HG02759 (cell line): ENCODE data around the gene KCNIP1.

Source experiments
- ATAC-seq: cut with Tn5 transposase; IDR thresholded peaks from one replicate; pipeline ENCODE4 v1.9.1; 2021; ENCODE audit warnings: mild to moderate bottlenecking, moderate library complexity; ENCODE audit not compliant: unreplicated experiment

Gene KCNIP1

DNA sequence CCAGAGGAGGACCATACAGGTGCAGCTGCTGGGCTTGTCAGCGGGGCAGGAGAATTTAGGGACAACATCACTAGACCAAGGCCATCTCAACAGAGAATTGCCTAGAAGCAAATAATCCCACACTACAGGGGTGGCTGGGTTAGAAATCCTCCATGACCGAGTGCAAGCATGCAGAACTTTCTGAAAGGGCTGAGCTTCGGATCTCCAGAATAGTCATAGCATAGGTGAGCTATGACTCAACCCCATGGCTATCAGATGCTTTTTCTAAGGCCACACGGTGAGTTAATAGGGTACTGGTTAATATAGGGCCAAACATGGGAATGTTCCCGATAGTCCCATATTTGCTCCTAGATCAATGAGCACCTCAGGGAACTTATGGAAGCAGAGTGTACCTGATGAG lies 4.2 kb downstream of the KCNIP1 start:
- peak; percentile 75 for ATAC-seq

GRCh38 chr5:170508660-170509347 lies 5.0 kb downstream of the KCNIP1 start:
- no peak for ATAC-seq

- ATAC-seq = no peak
Measured at GRCh38 chr5:170509348-170509660, 5.5 kb downstream of the KCNIP1 start.

GRCh38 chr5:170510126-170510525 lies 6.3 kb downstream of the KCNIP1 start:
- ATAC-seq = no peak

DNA sequence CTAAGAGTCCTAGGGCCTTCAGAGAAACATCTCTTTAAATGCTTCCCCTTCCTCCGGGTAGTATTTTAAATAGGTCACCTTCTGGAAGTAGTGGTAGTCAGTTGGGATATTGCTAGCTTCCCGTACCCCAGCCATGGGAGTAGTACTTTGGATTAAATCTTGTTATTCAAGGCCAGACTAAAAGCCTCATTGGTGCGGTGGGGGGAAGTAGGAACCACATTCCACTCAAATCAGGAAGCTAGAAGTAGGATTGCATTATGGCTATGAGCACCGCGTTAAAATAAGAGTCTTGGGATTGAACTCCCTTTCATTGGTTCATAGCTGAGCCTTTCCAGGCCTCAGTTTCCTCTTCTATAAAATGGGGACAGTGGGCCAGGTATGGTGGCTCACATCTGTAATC lies 6.7 kb downstream of the KCNIP1 start:
- ATAC-seq = no peak

DNA sequence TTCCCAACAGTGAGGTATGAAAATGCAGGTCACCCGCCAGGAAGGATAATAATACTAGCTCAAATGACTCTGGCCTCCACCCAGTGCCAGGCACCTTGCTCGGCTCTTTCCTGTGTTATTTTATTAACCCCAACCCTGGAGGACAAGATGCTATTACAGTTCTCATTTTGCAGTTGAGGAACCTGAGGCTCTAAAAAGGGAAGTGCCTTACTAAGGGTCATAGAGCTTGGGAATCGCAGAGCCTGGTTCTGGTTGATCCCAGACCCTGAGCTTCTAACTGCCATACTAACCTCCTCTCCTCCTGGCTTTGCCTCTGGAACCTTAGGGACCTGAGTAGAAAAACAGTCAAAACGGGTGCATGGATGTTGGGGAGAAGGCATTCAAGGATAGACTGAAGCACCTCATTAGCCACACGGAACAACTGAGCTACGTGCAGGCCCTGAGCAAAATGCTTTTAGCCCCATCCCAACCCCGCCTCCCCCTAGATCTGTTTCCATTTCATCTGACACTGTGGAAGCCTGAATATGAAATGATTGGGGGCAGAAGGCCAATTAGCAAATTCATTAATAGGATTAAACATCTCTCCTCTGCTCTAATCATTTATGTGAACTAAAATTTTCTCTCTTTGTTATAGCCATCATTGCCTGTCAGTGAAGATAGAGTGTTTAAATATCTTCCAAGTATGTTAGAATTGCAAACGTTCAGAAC lies 7.9 kb downstream of the KCNIP1 start:
- ATAC-seq = no peak

DNA sequence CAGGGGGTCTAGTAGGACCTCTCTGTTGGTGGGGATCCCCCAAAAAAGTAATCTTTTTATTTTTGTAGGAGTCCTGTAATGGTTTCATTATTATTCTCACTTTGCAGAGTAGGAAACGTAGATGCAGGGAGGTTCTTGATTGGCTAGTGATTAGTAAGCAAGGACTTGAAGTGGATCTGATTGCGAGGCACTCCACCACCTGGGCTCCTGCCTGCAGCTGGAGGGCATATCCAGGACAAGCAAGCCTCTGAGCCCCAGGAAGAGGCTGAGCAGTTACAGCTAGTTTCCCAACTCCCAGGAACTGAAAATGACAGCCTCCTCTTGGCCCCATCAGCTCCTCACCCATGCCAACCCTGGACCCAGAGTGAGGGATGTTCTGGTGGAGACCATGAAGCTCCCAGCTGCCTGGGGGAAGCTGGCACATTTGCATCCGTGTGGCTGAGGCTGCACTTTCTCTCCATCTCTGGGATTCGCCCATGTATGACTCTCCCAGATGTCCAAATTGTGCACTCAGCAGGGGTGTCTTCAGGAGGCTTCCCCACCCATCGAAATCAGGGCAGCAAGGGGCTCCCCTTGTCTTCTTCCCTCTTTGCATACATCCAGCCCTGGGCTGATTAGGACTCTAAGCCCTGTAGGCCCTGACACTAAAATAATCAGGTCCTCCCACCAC lies 10.2 kb downstream of the KCNIP1 start:
- ATAC-seq = no peak

DNA sequence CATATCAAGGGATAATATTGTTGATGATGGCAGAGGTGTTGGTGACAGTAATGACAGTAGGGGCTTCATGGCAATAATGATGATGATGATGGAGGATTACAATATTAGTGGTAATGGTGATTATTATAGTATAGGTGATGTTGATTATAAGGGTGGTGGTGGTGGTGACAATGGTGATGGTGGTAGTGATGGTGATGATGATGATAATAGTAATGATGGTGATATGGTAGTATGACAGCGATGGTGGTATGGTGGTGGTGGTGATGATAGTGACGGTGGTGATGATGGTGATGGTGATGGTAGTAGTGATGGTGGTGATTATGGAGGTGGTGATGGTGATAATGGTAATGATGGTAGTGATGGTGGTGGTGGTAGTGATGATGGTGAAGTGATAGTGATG lies 13.6 kb downstream of the KCNIP1 start:
- no peak for ATAC-seq

DNA sequence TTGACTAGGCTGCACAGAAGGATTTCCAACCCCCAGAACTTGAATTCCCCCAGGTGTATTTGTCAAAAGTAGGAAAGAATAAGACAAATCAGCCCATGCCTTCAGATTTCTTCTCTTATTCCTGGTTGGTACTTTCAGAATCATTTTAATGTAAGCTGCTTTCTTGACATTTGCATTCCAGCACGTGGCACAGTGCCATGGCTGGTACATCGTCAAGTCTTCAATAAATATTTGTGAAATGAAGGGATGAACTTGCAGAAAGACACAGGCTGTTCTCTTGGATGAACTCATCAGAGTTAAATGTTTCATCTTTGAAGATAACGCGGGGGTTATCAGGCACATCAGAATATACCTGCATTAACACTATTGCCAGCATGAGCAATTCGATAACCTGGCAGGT lies 14.5 kb downstream of the KCNIP1 start:
- ATAC-seq = no peak

GRCh38 chr5:170519549-170519948 lies 15.7 kb downstream of the KCNIP1 start:
- no peak for ATAC-seq

- ATAC-seq = no peak
Measured at GRCh38 chr5:170520372-170520771, 16.6 kb downstream of the KCNIP1 start.

DNA sequence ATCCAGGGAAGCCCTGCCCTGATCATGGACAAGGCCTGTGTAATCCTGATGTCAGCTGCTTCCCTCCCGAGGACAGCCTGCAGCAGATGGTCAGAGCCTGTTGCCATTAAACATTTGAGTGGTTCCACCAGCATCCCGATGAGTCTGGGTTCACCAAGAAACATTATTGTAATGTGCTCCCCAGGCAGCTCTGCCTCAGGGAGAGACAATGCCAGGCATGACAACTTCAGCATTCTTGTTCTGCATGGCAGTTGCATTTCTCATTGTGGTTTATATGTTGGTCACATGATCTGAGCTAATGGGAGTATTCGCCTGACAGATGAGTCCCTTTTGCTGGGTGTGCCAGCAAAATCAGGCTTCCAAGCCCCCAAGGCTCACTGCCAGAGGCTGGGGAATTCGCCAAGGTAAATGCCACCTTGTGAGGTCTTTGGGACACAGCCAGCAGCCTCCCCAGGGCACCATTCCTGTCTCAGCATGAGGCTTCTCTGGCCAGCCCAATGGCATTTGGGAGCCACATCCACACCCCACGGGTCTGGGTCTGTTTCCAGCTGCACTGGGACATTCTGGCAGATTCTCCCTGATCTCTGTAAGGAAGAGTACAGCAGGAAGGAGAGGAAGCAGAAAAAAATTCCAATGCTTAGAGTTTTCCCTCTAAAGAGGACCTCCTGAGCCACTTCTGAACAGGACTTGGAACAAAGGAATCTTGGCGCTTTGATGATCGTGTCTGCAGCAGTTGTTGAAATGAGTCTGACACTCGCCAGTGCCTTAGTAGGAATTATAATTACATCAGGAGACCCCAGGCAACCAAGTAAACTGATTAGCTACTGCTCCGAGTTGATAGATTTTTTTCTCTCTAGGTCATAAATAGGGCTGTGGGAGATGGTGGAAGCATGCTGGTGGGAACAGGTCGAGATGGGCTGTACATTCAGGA lies 18.7 kb downstream of the KCNIP1 start:
- no peak for ATAC-seq

- no peak for ATAC-seq
Measured at GRCh38 chr5:170523142-170523551, 19.3 kb downstream of the KCNIP1 start.

- no peak for ATAC-seq
Measured at GRCh38 chr5:170523830-170524229, 20.0 kb downstream of the KCNIP1 start.

GRCh38 chr5:170524576-170524975 lies 20.8 kb downstream of the KCNIP1 start:
- ATAC-seq = no peak

- no peak for ATAC-seq
Measured at GRCh38 chr5:170525470-170526211, 21.8 kb downstream of the KCNIP1 start.

GRCh38 chr5:170527991-170528390 lies 24.2 kb downstream of the KCNIP1 start:
- ATAC-seq = no peak

GRCh38 chr5:170528976-170529375 lies 25.2 kb downstream of the KCNIP1 start:
- ATAC-seq = no peak

DNA sequence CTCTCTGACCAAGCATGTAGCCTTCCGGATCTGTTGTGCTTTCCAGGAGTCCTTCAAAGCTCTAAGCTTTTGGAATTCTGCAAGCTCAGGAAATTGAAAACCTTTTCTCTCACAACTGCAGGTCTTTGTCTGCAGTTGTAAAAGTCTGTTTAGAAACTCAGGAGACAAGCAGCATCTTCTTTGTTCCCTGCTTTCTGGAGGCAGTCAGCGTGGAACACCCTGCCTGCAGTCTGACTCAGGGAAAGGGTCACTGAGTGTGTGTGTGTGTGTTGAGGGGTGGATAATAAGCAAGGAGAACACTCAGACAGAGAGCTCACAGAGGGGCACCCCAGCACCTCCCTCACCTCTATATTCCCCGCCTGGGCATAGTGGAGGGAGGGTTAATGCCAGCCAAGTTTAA lies 29.1 kb downstream of the KCNIP1 start:
- ATAC-seq = no peak

DNA sequence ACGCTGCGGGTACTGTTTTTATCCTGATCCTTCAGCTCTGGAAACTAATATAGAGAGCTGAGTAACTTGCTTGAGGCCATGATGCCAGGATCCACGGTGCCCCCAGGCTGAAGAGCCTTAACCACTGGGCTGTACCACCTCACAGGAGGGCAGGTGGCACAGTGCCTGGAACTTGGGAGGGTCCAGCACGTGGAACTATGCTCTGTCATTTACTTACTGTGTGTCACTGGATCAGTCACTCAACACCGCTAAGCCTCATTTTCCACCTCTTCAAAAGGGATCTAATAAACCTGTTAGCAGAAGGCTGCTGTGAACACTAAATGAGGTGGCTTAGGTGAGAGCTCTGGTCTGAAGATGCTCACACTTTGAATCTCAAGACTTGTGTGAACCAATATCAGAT lies 29.6 kb downstream of the KCNIP1 start:
- no peak for ATAC-seq

GRCh38 chr5:170534177-170534576 lies 30.4 kb downstream of the KCNIP1 start:
- no peak for ATAC-seq
